GM12878 (cell line): ENCODE measurements around the gene VAX1. TPM values are rescaled to one million over a fixed set of nuclear protein-coding genes. Genes with fewer than 3 reads are reported as not detected.

Experiments
- ATAC-seq: fragments of 200-7000 bp; cut with Tn5 transposase; 3 replicates; pipeline ENCODE4 v1.9.1; 2020; ENCODE audit warnings: mild to moderate bottlenecking, moderate library complexity
- BruUV-seq: library from RNA; stranded (reverse); fragments of 400-500 nt; replicated peaks from 2 replicates; lab custom pipeline; 2021; lab: Mats Ljungman, UMichigan
- CTCF ChIA-PET: fragments of 300-600 bp; sonication (Branson Sonifier 250); formaldehyde crosslinking; extraction: SDS; loops from one replicate; lab custom pipeline; 2021; ENCODE audit warnings: inconsistent platforms; lab: Yijun Ruan, JAX
- POLR2A ChIA-PET: fragments of 350-600 bp; formaldehyde crosslinking; extraction: SDS; loops from one replicate; lab custom pipeline; 2021; ENCODE audit warnings: inconsistent platforms; lab: Charles Lee
- RAD21 ChIA-PET: fragments of 300-600 bp; sonication (Branson Sonifier 250); formaldehyde crosslinking; loops from one replicate; lab custom pipeline; 2023; ENCODE audit warnings: antibody characterized with exemption; ENCODE audit not compliant: unreplicated experiment; lab: Charles Lee
- SMC1A ChIA-PET: fragments of 300-600 bp; sonication (Branson Sonifier 250); formaldehyde crosslinking; loops from one replicate; lab custom pipeline; 2023; ENCODE audit not compliant: unreplicated experiment, uncharacterized antibody; lab: Charles Lee
- DNase-seq: peaks from one replicate; pipeline ENCODE4 v3.0.0-alpha.2; 2011; ENCODE audit warnings: low read depth, low spot score
- FAIRE-seq: peaks from 3 replicates; lab custom pipeline; 2011; peaks lifted over from hg19 to GRCh38; lab: Jason Lieb, UNC
- H2AFZ ChIP-seq: 2 replicates; pipeline ENCODE4 v1.6.0; 2011; ENCODE audit warnings: low read depth, low read length, control low read depth; ENCODE audit not compliant: control insufficient read depth
- H3K27ac ChIP-seq: 2 replicates; pipeline ENCODE4 v1.5.1; 2011; ENCODE audit warnings: control low read depth; ENCODE audit not compliant: control insufficient read depth, insufficient read depth
- H3K27me3 ChIP-seq, 2 experiments: replicated peaks in 1 of 2; 2 replicates each; pipeline versions ENCODE4 v1.6.0 to v1.6.1; 2011; ENCODE audit warnings: low read length in 1 of 2; ENCODE audit not compliant: control insufficient read depth in 2 of 2, insufficient read depth in 2 of 2
- H3K36me3 ChIP-seq, 2 experiments: 2 replicates each; pipeline ENCODE4 v1.5.1; 2011; ENCODE audit warnings: low read length in 1 of 2; ENCODE audit not compliant: control insufficient read depth in 2 of 2, insufficient read depth in 2 of 2
- H3K4me1 ChIP-seq: 2 replicates; pipeline ENCODE4 v1.6.1; 2011; ENCODE audit warnings: mild to moderate bottlenecking, low read length, moderate library complexity, mixed read lengths; ENCODE audit not compliant: control insufficient read depth, insufficient read depth
- H3K4me2 ChIP-seq: 2 replicates; pipeline ENCODE4 v1.6.0; 2011; ENCODE audit warnings: control low read depth; ENCODE audit not compliant: control insufficient read depth, insufficient read depth
- H3K4me3 ChIP-seq: fragments of 200-600 bp; sonication (generic); 2 replicates; pipeline ENCODE4 v1.5.1; 2016
- H3K79me2 ChIP-seq: 2 replicates; pipeline ENCODE4 v1.6.0; 2011; ENCODE audit warnings: low read length; ENCODE audit not compliant: control insufficient read depth, insufficient read depth
- H3K9ac ChIP-seq: 2 replicates; pipeline ENCODE4 v1.8.0; 2011; ENCODE audit warnings: low read length, control low read depth, mixed read lengths; ENCODE audit not compliant: control insufficient read depth, insufficient read depth
- H3K9me3 ChIP-seq: replicated peaks from 3 replicates; pipeline ENCODE4 v1.5.1; 2011; ENCODE audit warnings: mild to moderate bottlenecking, low read length; ENCODE audit not compliant: control insufficient read depth, insufficient read depth
- H4K20me1 ChIP-seq: 2 replicates; pipeline ENCODE4 v1.6.0; 2011; ENCODE audit not compliant: control insufficient read depth, insufficient read depth
- CHD1 ChIP-seq: IDR thresholded peaks from 2 replicates; pipeline ENCODE4 v1.6.1; 2012; ENCODE audit warnings: low read depth, low read length, improper control_type of control experiment
- DPF2 ChIP-seq: fragments of 450-650 bp; IDR thresholded peaks from 2 replicates; pipeline ENCODE4 v1.6.1; 2017; ENCODE audit warnings: mild to moderate bottlenecking
- EED ChIP-seq: sonication (generic); IDR thresholded peaks from 2 replicates; pipeline ENCODE4 v1.6.1; 2016; ENCODE audit warnings: antibody characterized with exemption, low read depth
- FOXK2 ChIP-seq: fragments of 450-650 bp; IDR thresholded peaks from 2 replicates; pipeline ENCODE4 v1.6.1; 2017; ENCODE audit warnings: mild to moderate bottlenecking, moderate library complexity
- JUNB ChIP-seq: IDR thresholded peaks from 2 replicates; pipeline ENCODE4 v1.6.1; 2016; ENCODE audit warnings: antibody characterized with exemption, mild to moderate bottlenecking
- JUND ChIP-seq: IDR thresholded peaks from 2 replicates; pipeline ENCODE4 v1.6.1; 2012; ENCODE audit warnings: low read depth, mild to moderate bottlenecking, low read length, improper control_type of control experiment, moderate library complexity
- POU2F2 ChIP-seq: IDR thresholded peaks from 3 replicates; pipeline ENCODE4 v1.6.1; 2011; ENCODE audit warnings: low read depth, mild to moderate bottlenecking, low read length, borderline replicate concordance
- RFX5 ChIP-seq: IDR thresholded peaks from 2 replicates; pipeline ENCODE4 v1.6.1; 2011; ENCODE audit warnings: low read depth, low read length, improper control_type of control experiment
- SP1 ChIP-seq: IDR thresholded peaks from one replicate; pipeline ENCODE4 v1.6.1; 2011; ENCODE audit warnings: low read depth, low read length
- SREBF1 ChIP-seq: IDR thresholded peaks from 2 replicates; pipeline ENCODE4 v1.6.1; 2012; ENCODE audit warnings: mild to moderate bottlenecking, low read length
- ZNF24 ChIP-seq: fragments of 450-650 bp; IDR thresholded peaks from 2 replicates; pipeline ENCODE4 v1.6.1; 2017; ENCODE audit warnings: antibody characterized with exemption, mild to moderate bottlenecking
- WGBS: methylation state at CpG from one replicate; pipeline ENCODE4 v1.1.6; 2016; ENCODE audit warnings: low lambda C conversion rate; ENCODE audit not compliant: insufficient replicate concordance, insufficient coverage; ENCODE audit errors: missing lambda C conversion rate; 5-methylcytosine and 5-hydroxymethylcytosine counted together
- in situ Hi-C: fragments of 300-500 bp; cut with MboI; formaldehyde crosslinking; loops from 9 replicates; pipeline ENCODE4 v1.14.3; 2018; ENCODE audit warnings: mixed read lengths
- intact Hi-C: fragments of 100-400 bp; cut with micrococcal nuclease; formaldehyde crosslinking; loops from one replicate; pipeline ENCODE4 v1.14.2; 2022; ENCODE audit not compliant: unreplicated experiment
- polyA plus RNA-seq, 11 experiments: library from polyadenylated mRNA; depleted of rRNA in 4 of 11; unstranded in 6 of 11; stranded (reverse) in 5 of 11; fragments of >200 nt; fragmentation: Nextera tagmentation in 4 of 11; fragmentation: Illumina TruSeq in 1 of 11; extraction: Ambion mirVana in 4 of 11; extraction: Trizol in 1 of 11; gene quantifications; 1 replicate in 1 of 11; 2 replicates in 10 of 11; pipeline versions ENCODE4 v1.2.1 to v1.2.3, GENCODE V29; 2011 to 2016; ENCODE audit warnings: inconsistent platforms in 2 of 11, missing spikeins in 2 of 11, low read depth in 1 of 11
- total RNA-seq, 4 experiments: library from RNA; depleted of rRNA in 3 of 4; stranded (reverse); fragments of >200 nt in 3 of 4; fragmentation: Illumina TruSeq in 1 of 4; extraction: Trizol in 1 of 4; gene quantifications; 2 replicates each; pipeline versions ENCODE4 v1.2.1 to v1.2.3, GENCODE V29; 2013 to 2021
- TF ChIP-seq, protein P1 (sequence below): fragments of 450-650 bp; IDR thresholded peaks from 2 replicates; pipeline ENCODE4 v1.6.1; 2018; ENCODE audit warnings: borderline replicate concordance, mild to moderate bottlenecking; ENCODE audit not compliant: partially characterized antibody
- TF ChIP-seq, protein P2 (sequence below): IDR thresholded peaks from 2 replicates; pipeline ENCODE4 v1.6.1; 2012; ENCODE audit warnings: improper control_type of control experiment, low read depth, low read length; ENCODE audit not compliant: insufficient replicate concordance
- TF ChIP-seq, protein P3 (sequence below): IDR thresholded peaks from 2 replicates; pipeline ENCODE4 v1.6.1; 2012; ENCODE audit warnings: low read length, inconsistent platforms

VAX1 gene
- total and polyA plus RNA-seq, 10 of the 15 experiments (the other 5 are each of a cell fraction or from before 2014, with no cell fraction given): not detected

DNA sequence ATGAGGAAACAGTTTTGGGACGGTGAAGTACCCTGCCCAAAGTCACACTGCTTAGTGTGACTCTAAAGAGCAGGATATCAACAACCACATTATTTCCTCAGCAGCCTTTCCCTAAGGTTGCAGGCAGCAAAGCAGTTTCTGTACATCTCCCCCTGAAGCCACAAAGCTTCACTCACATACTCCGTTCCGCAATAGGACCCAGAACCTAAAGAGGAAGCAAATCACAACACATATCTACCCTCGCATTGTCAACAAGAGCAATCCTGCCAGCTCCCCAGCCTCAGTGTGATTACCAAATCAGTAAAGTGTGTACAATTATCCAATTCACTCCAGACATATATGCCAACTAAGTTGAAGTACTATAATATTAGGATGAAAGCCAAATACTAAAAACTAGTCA, 30.8 kb downstream of the VAX1 start:
- Histone ChIP-seq H3K9ac (no peak overlapping the region), H4K20me1 (no peaks in the 10 kb centered on the region), H2AFZ (no peak overlapping the region), H3K27ac (no peak overlapping the region), H3K36me3 (no peaks in the 10 kb centered on the region), H3K9me3 (no peaks in the 10 kb centered on the region), H3K4me2 (no peak overlapping the region), H3K27me3 (no peaks in the 10 kb centered on the region), H3K4me1 (no peaks in the 10 kb centered on the region), H3K4me3 (no peak overlapping the region), H3K79me2 (no peaks in the 10 kb centered on the region)
- no peak for FAIRE-seq
- in situ Hi-C loops: no loop called here
- RAD21 ChIA-PET: no interaction called here
- BruUV-seq: no TSS peak
- ATAC-seq: no peak
- SMC1A ChIA-PET: no interaction called here
- DNase-seq: no peak
- WGBS: 0% methylated on average over 4 of the region's 4 CpGs
- intact Hi-C loops: no loop called here
- POLR2A ChIA-PET: no interaction called here
- no peak for TF ChIP-seq ZNF24
- no peak for TF ChIP-seq JUND
- no peak for TF ChIP-seq FOXK2
- no peak for TF ChIP-seq CHD1
- TF ChIP-seq POU2F2: no peak
- TF ChIP-seq, protein P1, sequence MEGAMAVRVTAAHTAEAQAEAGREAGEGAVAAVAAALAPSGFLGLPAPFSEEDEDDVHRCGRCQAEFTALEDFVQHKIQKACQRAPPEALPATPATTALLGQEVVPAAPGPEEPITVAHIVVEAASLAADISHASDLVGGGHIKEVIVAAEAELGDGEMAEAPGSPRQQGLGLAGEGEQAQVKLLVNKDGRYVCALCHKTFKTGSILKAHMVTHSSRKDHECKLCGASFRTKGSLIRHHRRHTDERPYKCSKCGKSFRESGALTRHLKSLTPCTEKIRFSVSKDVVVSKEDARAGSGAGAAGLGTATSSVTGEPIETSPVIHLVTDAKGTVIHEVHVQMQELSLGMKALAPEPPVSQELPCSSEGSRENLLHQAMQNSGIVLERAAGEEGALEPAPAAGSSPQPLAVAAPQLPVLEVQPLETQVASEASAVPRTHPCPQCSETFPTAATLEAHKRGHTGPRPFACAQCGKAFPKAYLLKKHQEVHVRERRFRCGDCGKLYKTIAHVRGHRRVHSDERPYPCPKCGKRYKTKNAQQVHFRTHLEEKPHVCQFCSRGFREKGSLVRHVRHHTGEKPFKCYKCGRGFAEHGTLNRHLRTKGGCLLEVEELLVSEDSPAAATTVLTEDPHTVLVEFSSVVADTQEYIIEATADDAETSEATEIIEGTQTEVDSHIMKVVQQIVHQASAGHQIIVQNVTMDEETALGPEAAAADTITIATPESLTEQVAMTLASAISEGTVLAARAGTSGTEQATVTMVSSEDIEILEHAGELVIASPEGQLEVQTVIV: no peak
- no peak for TF ChIP-seq RFX5
- no peak for TF ChIP-seq SREBF1
- TF ChIP-seq, protein P2, sequence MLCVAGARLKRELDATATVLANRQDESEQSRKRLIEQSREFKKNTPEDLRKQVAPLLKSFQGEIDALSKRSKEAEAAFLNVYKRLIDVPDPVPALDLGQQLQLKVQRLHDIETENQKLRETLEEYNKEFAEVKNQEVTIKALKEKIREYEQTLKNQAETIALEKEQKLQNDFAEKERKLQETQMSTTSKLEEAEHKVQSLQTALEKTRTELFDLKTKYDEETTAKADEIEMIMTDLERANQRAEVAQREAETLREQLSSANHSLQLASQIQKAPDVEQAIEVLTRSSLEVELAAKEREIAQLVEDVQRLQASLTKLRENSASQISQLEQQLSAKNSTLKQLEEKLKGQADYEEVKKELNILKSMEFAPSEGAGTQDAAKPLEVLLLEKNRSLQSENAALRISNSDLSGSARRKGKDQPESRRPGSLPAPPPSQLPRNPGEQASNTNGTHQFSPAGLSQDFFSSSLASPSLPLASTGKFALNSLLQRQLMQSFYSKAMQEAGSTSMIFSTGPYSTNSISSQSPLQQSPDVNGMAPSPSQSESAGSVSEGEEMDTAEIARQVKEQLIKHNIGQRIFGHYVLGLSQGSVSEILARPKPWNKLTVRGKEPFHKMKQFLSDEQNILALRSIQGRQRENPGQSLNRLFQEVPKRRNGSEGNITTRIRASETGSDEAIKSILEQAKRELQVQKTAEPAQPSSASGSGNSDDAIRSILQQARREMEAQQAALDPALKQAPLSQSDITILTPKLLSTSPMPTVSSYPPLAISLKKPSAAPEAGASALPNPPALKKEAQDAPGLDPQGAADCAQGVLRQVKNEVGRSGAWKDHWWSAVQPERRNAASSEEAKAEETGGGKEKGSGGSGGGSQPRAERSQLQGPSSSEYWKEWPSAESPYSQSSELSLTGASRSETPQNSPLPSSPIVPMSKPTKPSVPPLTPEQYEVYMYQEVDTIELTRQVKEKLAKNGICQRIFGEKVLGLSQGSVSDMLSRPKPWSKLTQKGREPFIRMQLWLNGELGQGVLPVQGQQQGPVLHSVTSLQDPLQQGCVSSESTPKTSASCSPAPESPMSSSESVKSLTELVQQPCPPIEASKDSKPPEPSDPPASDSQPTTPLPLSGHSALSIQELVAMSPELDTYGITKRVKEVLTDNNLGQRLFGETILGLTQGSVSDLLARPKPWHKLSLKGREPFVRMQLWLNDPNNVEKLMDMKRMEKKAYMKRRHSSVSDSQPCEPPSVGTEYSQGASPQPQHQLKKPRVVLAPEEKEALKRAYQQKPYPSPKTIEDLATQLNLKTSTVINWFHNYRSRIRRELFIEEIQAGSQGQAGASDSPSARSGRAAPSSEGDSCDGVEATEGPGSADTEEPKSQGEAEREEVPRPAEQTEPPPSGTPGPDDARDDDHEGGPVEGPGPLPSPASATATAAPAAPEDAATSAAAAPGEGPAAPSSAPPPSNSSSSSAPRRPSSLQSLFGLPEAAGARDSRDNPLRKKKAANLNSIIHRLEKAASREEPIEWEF: no peak
- TF ChIP-seq EED: no peak
- TF ChIP-seq JUNB: no peak
- no peak for TF ChIP-seq SP1
- TF ChIP-seq, protein P3, sequence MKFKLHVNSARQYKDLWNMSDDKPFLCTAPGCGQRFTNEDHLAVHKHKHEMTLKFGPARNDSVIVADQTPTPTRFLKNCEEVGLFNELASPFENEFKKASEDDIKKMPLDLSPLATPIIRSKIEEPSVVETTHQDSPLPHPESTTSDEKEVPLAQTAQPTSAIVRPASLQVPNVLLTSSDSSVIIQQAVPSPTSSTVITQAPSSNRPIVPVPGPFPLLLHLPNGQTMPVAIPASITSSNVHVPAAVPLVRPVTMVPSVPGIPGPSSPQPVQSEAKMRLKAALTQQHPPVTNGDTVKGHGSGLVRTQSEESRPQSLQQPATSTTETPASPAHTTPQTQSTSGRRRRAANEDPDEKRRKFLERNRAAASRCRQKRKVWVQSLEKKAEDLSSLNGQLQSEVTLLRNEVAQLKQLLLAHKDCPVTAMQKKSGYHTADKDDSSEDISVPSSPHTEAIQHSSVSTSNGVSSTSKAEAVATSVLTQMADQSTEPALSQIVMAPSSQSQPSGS: no peak
- no peak for TF ChIP-seq DPF2
- CTCF ChIA-PET: no interaction called here
